OCI-M2 (cell line): ENCODE data around the gene DDX50.
"Not testable (repeated sequence)": the region's sequence is repeated elsewhere in the genome, so short reads cannot be mapped to it uniquely, and the experiment has no call there.

Experiments
- DNase-seq: peaks from one replicate; lab custom pipeline; 2025; ENCODE audit not compliant: unreplicated experiment; lab: John Stamatoyannopoulos, UW

DDX50 gene

GRCh38 chr10:68979738-68980137 lies 78.6 kb downstream of the DDX50 start:
- not testable (repeated sequence) for DNase-seq

- DNase-seq: no peak
These were observed 80.0 kb downstream of the DDX50 start for GRCh38 chr10:68981074-68981473.

- DNase-seq: no peak
These were observed 81.3 kb downstream of the DDX50 start for GRCh38 chr10:68982389-68982788.

GRCh38 chr10:68987611-68988010 lies 86.5 kb downstream of the DDX50 start:
- DNase-seq: no peak

GRCh38 chr10:68988530-68989316 lies 87.6 kb downstream of the DDX50 start, which contains the start of gene KIFBP:
KIFBP (plus strand) TSS chr10:68988803; CDS start chr10:68988833, 30 bp downstream.
- peak; percentile 42 for DNase-seq

- DNase-seq: no peak
These were observed 88.3 kb downstream of the DDX50 start for GRCh38 chr10:68989317-68989990.

- DNase-seq: no peak
These were observed 91.7 kb downstream of the DDX50 start for GRCh38 chr10:68992636-68993440.
